Mucosa of gallbladder (tissue), 1 donor: ENCODE data around the gene IRF9. TPM values are rescaled to one million over a fixed set of nuclear protein-coding genes. Genes with fewer than 3 reads are reported as not detected.

Experiments
- DNase-seq: peaks from one replicate; pipeline ENCODE4 v3.0.0-alpha.2; 2020; ENCODE audit warnings: low spot score
- total RNA-seq: library from RNA; stranded (reverse); gene quantifications from one replicate; pipeline ENCODE4 v1.2.1, GENCODE V29; 2021
- donor health status: DM: no; HTN: no; CAD: no.

IRF9 gene
- total RNA-seq, 1 donor from 2014 or later, result 148 TPM

- DNase-seq, result peak; percentile 87
Observed at GRCh38 chr14:24215495-24216344, 54.7 kb downstream of the IRF9 start, which contains the start of gene MDP1. TSS of gene MDP1 (minus strand) at chr14:24216066. CDS start at chr14:24215955, 111 bp downstream.

Other genes with a start within 250 kb of the IRF9 start
- 28.5 TPM for gene DHRS4, start 207.5 kb upstream of the IRF9 start, total RNA-seq
- gene DHRS4L2, start 172.3 kb upstream of the IRF9 start, total RNA-seq, result 12.0 TPM
- gene CARMIL3, start 109.3 kb upstream of the IRF9 start, total RNA-seq, result 1.6 TPM
- 2.2 TPM for gene CPNE6, start 89.7 kb upstream of the IRF9 start, total RNA-seq
- gene PCK2, start 67.0 kb upstream of the IRF9 start, total RNA-seq, result 28.9 TPM
- 91.8 TPM for gene DCAF11, start 46.5 kb upstream of the IRF9 start, total RNA-seq
- gene NRL, start 46.3 kb upstream of the IRF9 start, total RNA-seq, result 2.8 TPM
- 0.81 TPM for gene FITM1, start 30.6 kb upstream of the IRF9 start, total RNA-seq
- 161 TPM for gene PSME1, start 25.1 kb upstream of the IRF9 start, total RNA-seq
- gene EMC9, start 19.7 kb upstream of the IRF9 start, total RNA-seq, result 24.0 TPM
- 106 TPM for gene PSME2, start 14.7 kb upstream of the IRF9 start, total RNA-seq
- gene RNF31, start 13.8 kb upstream of the IRF9 start, total RNA-seq, result 60.7 TPM
- gene REC8, start 10.8 kb downstream of the IRF9 start, total RNA-seq, result 208 TPM
- 23.0 TPM for gene IPO4, start 27.6 kb downstream of the IRF9 start, total RNA-seq
- 94.1 TPM for gene TM9SF1, start 34.2 kb downstream of the IRF9 start, total RNA-seq
- gene TSSK4, start 44.4 kb downstream of the IRF9 start, total RNA-seq, result 0.40 TPM
- 53.0 TPM for gene CHMP4A, start 52.2 kb downstream of the IRF9 start, total RNA-seq
- 20.3 TPM for gene MDP1, start 54.8 kb downstream of the IRF9 start, total RNA-seq
- 121 TPM for gene NEDD8, start 71.1 kb downstream of the IRF9 start, total RNA-seq
- gene GMPR2, start 71.7 kb downstream of the IRF9 start, total RNA-seq, result 91.6 TPM
- gene TINF2, start 81.4 kb downstream of the IRF9 start, total RNA-seq, result 61.8 TPM
- gene TGM1, start 101.9 kb downstream of the IRF9 start, total RNA-seq, result 3.0 TPM
- 36.0 TPM for gene RABGGTA, start 110.3 kb downstream of the IRF9 start, total RNA-seq
- 39.2 TPM for gene DHRS1, start 138.5 kb downstream of the IRF9 start, total RNA-seq
- gene NOP9, start 138.6 kb downstream of the IRF9 start, total RNA-seq, result 24.7 TPM
- 25.6 TPM for gene CIDEB, start 146.7 kb downstream of the IRF9 start, total RNA-seq
- gene LTB4R2, start 148.9 kb downstream of the IRF9 start, total RNA-seq, result 6.1 TPM
- 6.5 TPM for gene LTB4R, start 150.2 kb downstream of the IRF9 start, total RNA-seq
- gene ADCY4, start 173.8 kb downstream of the IRF9 start, total RNA-seq, result 29.0 TPM
- 56.5 TPM for gene RIPK3, start 178.7 kb downstream of the IRF9 start, total RNA-seq
- gene NFATC4, start 206.9 kb downstream of the IRF9 start, total RNA-seq, result 148 TPM
- 30.6 TPM for gene NYNRIN, start 237.7 kb downstream of the IRF9 start, total RNA-seq